Brain microvascular endothelial cell (primary cell): Measurements from ENCODE around the gene PADI6.

Source experiments
- DNase-seq: peaks from one replicate; pipeline ENCODE4 v3.0.0-alpha.2; 2020
- H3K27ac ChIP-seq: fragments of 250-450 bp; sonication (Bioruptor Pico); 2 replicates; pipeline ENCODE4 v1.5.1; 2020; ENCODE audit warnings: mild to moderate bottlenecking, moderate library complexity
- H3K27me3 ChIP-seq: fragments of 250-450 bp; sonication (Bioruptor Pico); replicated peaks from 2 replicates; pipeline ENCODE4 v1.5.1; 2020; ENCODE audit warnings: mild to moderate bottlenecking
- H3K36me3 ChIP-seq: fragments of 250-450 bp; sonication (Bioruptor Pico); replicated peaks from 2 replicates; pipeline ENCODE4 v1.5.1; 2020; ENCODE audit warnings: mild to moderate bottlenecking
- H3K4me3 ChIP-seq: 2 replicates; pipeline ENCODE4 v1.5.1; 2011; ENCODE audit warnings: low read depth, mild to moderate bottlenecking, control low read depth, low read length, moderate library complexity
- in situ Hi-C: cut with HindIII; loops from 2 replicates; pipeline ENCODE4 v1.10.0; 2017; ENCODE audit warnings: low sequenced_read_pairs, low pct_ligation_motif_present
- TF ChIP-seq, protein P1 (sequence below): IDR thresholded peaks from 2 replicates; pipeline ENCODE4 v1.5.1; 2011; ENCODE audit warnings: low read depth, mild to moderate bottlenecking, moderate library complexity, low read length, control low read depth, inconsistent platforms; ENCODE audit errors: missing control alignments

Gene PADI6

GRCh38 chr1:17371896-17372295 is at the start of gene PADI6:
PADI6 (plus strand) TSS chr1:17372196; CDS start chr1:17372246, 50 bp downstream.
- TF ChIP-seq, protein P1, sequence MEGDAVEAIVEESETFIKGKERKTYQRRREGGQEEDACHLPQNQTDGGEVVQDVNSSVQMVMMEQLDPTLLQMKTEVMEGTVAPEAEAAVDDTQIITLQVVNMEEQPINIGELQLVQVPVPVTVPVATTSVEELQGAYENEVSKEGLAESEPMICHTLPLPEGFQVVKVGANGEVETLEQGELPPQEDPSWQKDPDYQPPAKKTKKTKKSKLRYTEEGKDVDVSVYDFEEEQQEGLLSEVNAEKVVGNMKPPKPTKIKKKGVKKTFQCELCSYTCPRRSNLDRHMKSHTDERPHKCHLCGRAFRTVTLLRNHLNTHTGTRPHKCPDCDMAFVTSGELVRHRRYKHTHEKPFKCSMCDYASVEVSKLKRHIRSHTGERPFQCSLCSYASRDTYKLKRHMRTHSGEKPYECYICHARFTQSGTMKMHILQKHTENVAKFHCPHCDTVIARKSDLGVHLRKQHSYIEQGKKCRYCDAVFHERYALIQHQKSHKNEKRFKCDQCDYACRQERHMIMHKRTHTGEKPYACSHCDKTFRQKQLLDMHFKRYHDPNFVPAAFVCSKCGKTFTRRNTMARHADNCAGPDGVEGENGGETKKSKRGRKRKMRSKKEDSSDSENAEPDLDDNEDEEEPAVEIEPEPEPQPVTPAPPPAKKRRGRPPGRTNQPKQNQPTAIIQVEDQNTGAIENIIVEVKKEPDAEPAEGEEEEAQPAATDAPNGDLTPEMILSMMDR, result no peak
- no peaks in the 10 kb centered on the region for H3K36me3 ChIP-seq
- H3K27ac ChIP-seq, result no peak within 1 kb of the TSS
- no peak within 1 kb of the TSS for H3K4me3 ChIP-seq
- peaks cover under 1% of the 10 kb centered on the region for H3K27me3 ChIP-seq
- DNase-seq, result no peak
- in situ Hi-C loops, result no loop called here

- Histone ChIP-seq H3K36me3 (no peaks in the 10 kb centered on the region), H3K27ac (no peak overlapping the region), H3K4me3 (no peak overlapping the region), H3K27me3 (no peaks in the 10 kb centered on the region)
- DNase-seq, result no peak
- in situ Hi-C loops, result no loop called here
- TF ChIP-seq, protein P1, result no peak
These were observed 43.1 kb upstream of the PADI6 start for GRCh38 chr1:17328855-17329254.

DNA sequence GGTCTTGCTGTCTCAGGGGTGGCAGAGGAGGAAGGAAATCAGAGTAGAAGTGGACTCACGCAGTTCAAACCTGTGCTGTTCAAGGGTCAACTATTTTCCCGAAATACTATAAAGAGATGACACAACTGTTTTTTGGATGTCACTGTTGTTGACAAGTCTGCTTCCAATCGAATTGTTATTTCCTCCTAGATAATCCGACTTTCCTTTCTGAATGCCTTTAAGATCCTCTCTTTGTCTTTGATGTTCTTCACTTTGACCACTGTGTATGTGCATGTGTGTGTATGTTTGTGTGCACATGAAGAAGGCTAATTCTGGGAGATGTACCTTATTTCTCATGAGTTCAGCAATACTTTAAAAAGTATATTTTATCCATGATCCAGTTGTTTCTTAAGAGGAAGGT is 42.4 kb upstream of the PADI6 start:
- in situ Hi-C loops, result no loop called here
- H3K27ac ChIP-seq, result no peak overlapping the region

GRCh38 chr1:17330856-17331255 is 41.1 kb upstream of the PADI6 start:
- in situ Hi-C loops, result no loop called here
- Histone ChIP-seq H3K27ac (no peak overlapping the region), H3K36me3 (no peaks in the 10 kb centered on the region), H3K4me3 (no peak overlapping the region), H3K27me3 (no peaks in the 10 kb centered on the region)
- TF ChIP-seq, protein P1, result no peak
- no peak for DNase-seq

More for the DNA sequence above, 42.4 kb upstream of the PADI6 start:
- Histone ChIP-seq H3K36me3 (no peaks in the 10 kb centered on the region), H3K27me3 (no peaks in the 10 kb centered on the region), H3K4me3 (no peak overlapping the region)
- TF ChIP-seq, protein P1, result no peak
- no peak for DNase-seq

DNA sequence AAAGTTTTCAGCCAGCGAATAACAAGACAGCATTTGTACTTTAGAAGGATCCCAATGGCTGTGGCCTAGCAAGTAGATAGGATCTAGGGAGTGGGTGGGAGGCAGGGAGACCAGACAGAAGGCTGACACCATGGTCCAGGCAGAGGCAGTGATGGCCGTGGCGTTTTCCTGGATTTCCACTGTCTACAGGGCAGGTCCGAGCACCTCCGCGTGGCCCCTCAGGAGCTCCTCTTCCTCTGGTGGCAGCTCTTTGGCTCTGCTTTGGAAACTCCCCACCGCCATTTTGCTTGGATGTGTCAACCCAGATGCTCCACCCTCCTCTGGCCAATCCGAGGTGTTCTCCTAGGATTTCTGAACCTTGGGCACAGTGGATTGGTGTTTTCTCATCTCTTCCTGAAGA is 38.9 kb upstream of the PADI6 start:
- TF ChIP-seq, protein P1, result no peak
- H3K4me3 ChIP-seq, result no peak overlapping the region
- H3K27me3 ChIP-seq, result no peaks in the 10 kb centered on the region
- no peak for DNase-seq
- H3K27ac ChIP-seq, result no peak overlapping the region
- in situ Hi-C loops, result no loop called here
- no peaks in the 10 kb centered on the region for H3K36me3 ChIP-seq

DNA sequence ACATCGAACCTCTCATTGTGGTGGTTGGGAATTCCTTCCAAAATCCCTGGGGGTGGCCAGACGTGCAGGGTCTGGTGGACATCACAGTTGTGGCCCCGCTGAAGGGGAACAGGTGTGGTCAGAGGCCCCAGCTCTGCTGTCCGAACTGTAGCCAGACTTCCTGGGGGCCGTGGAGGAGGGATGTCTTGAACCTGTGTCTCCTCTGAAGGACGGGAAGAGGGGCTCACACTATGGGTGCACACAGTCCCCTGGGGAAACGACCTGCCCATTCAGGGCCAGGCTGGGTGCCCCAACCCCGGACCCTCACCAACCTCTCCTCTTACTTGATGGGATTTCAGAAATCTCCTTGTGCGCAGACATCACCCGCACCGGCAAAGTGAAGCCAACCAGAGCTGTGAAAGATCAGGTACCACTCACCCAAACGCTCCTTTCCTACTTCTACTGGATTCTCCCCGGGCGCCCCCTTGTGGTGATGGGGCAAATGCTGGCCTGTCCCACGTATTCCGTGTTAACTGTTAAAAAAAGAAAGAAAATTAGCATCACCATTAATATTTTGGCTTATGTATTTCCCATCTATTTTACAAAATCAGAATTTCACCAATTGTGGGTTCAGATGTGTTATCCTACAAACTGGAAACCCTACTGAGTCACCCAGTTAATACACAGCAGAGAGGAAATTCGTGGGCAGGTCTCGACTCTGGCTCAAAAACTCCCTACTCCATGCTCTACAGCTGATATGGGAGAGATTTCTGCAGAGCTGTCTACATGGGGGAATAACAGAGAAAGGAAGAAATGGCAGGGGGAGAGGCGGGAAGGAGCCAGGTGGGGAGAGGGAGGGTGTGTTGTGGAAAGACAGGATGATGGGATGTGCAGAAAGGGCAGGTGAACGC is 35.9 kb upstream of the PADI6 start:
- peaks cover 2% of the 10 kb centered on the region for H3K27me3 ChIP-seq
- peak; percentile 58 for DNase-seq
- no peaks in the 10 kb centered on the region for H3K36me3 ChIP-seq
- in situ Hi-C loops, result no loop called here
- H3K4me3 ChIP-seq, result no peak overlapping the region
- TF ChIP-seq, protein P1, result peak; percentile 95
- no peak overlapping the region for H3K27ac ChIP-seq
